Endothelial cell of umbilical vein (primary cell): ENCODE measurements around the gene KCNMA1.

Experiments used
- EZH2 ChIP-seq: IDR thresholded peaks from 2 replicates; pipeline ENCODE4 v1.6.1; 2012; ENCODE audit warnings: borderline replicate concordance, low read depth, mild to moderate bottlenecking, moderate library complexity, low read length, inconsistent platforms; ENCODE audit not compliant: severe bottlenecking
- FOS ChIP-seq: IDR thresholded peaks from 2 replicates; pipeline ENCODE4 v1.6.1; 2011; ENCODE audit warnings: mild to moderate bottlenecking, low read length, moderate library complexity, borderline replicate concordance; ENCODE audit not compliant: insufficient read depth
- GATA2 ChIP-seq: IDR thresholded peaks from 2 replicates; pipeline ENCODE4 v1.7.0; 2011; ENCODE audit warnings: low read depth, mild to moderate bottlenecking, moderate library complexity, mixed read lengths, low read length; ENCODE audit not compliant: insufficient read length, insufficient read depth
- JUN ChIP-seq: IDR thresholded peaks from 2 replicates; pipeline ENCODE4 v1.6.1; 2011; ENCODE audit warnings: borderline replicate concordance, low read depth; ENCODE audit not compliant: insufficient read length, insufficient read depth
- MYC ChIP-seq: IDR thresholded peaks from one replicate; pipeline ENCODE4 v1.6.1; 2011; ENCODE audit warnings: mild to moderate bottlenecking, low read depth, low read length
- POLR2A ChIP-seq: IDR thresholded peaks from 2 replicates; pipeline ENCODE4 v1.6.1; 2012; ENCODE audit warnings: low read depth, mild to moderate bottlenecking, control low read depth, low read length
- POLR2AphosphoS5 ChIP-seq: IDR thresholded peaks from 2 replicates; pipeline ENCODE4 v1.6.1; 2012; ENCODE audit warnings: low read depth, mild to moderate bottlenecking, control low read depth, low read length, moderate library complexity; ENCODE audit not compliant: insufficient read depth
- TF ChIP-seq, protein P1 (sequence below), 2 donors: IDR thresholded peaks; 1 replicate in 1 of 2; 2 replicates in 1 of 2; pipeline ENCODE4 v1.5.1; 2011; ENCODE audit warnings: low read length in 2 of 2, mild to moderate bottlenecking in 2 of 2, moderate library complexity in 2 of 2, control low read depth in 1 of 2, inconsistent platforms in 1 of 2, low read depth in 1 of 2; ENCODE audit not compliant: insufficient read depth in 1 of 2; ENCODE audit errors: extremely low read depth in 1 of 2
- TF ChIP-seq, protein P2 (sequence below): IDR thresholded peaks from 2 replicates; pipeline ENCODE4 v1.6.1; 2011; ENCODE audit not compliant: insufficient read depth, insufficient read length

GRCh38 chr10:76974017-76974691 is 663.5 kb downstream of the KCNMA1 start:
- TF ChIP-seq, protein P1, sequence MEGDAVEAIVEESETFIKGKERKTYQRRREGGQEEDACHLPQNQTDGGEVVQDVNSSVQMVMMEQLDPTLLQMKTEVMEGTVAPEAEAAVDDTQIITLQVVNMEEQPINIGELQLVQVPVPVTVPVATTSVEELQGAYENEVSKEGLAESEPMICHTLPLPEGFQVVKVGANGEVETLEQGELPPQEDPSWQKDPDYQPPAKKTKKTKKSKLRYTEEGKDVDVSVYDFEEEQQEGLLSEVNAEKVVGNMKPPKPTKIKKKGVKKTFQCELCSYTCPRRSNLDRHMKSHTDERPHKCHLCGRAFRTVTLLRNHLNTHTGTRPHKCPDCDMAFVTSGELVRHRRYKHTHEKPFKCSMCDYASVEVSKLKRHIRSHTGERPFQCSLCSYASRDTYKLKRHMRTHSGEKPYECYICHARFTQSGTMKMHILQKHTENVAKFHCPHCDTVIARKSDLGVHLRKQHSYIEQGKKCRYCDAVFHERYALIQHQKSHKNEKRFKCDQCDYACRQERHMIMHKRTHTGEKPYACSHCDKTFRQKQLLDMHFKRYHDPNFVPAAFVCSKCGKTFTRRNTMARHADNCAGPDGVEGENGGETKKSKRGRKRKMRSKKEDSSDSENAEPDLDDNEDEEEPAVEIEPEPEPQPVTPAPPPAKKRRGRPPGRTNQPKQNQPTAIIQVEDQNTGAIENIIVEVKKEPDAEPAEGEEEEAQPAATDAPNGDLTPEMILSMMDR (IDR thresholded peaks at IDR 0.05; ENCODE audit: extremely low read depth in 1 of 2, insufficient read depth in 1 of 2, low read depth in 1 of 2, low read length in 2 of 2) = no peak
- no peak for TF ChIP-seq EZH2
- no peak for TF ChIP-seq MYC
- TF ChIP-seq POLR2A = no peak
- no peak for TF ChIP-seq FOS
- TF ChIP-seq POLR2AphosphoS5 = no peak
- TF ChIP-seq, protein P2, sequence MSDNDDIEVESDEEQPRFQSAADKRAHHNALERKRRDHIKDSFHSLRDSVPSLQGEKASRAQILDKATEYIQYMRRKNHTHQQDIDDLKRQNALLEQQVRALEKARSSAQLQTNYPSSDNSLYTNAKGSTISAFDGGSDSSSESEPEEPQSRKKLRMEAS = no peak
- no peak for TF ChIP-seq JUN
- TF ChIP-seq GATA2 = no peak
